Liver (tissue), 9 donors: ENCODE measurements around the gene AHSG. TPM values are rescaled to one million over a fixed set of nuclear protein-coding genes. Genes with fewer than 3 reads are reported as not detected.

Experiments used
- DNase-seq: peaks from one replicate; pipeline ENCODE4 v3.0.0-alpha.2; 2017; ENCODE audit warnings: low spot score
- H3K27ac ChIP-seq, 2 donors: one replicate each; pipeline ENCODE4 v1.7.0; 2013; ENCODE audit warnings: inconsistent platforms in 2 of 2, low read length in 2 of 2, control low read depth in 1 of 2, low read depth in 1 of 2, mild to moderate bottlenecking in 1 of 2
- H3K27me3 ChIP-seq, 4 donors: one replicate each; pipeline versions ENCODE4 v1.6.1 to v1.7.0; 2013; ENCODE audit warnings: low read length in 3 of 4, inconsistent platforms in 1 of 4, mild to moderate bottlenecking in 1 of 4, moderate library complexity in 1 of 4; ENCODE audit not compliant: control insufficient read depth in 4 of 4, insufficient read depth in 4 of 4
- H3K36me3 ChIP-seq, 4 donors: one replicate each; pipeline versions ENCODE4 v1.6.1 to v1.7.0; 2013; ENCODE audit warnings: low read length in 3 of 4, mild to moderate bottlenecking in 3 of 4, low read depth in 1 of 4, moderate library complexity in 1 of 4; ENCODE audit not compliant: control insufficient read depth in 4 of 4, insufficient read depth in 3 of 4
- H3K4me1 ChIP-seq, 4 donors: one replicate each; pipeline versions ENCODE4 v1.6.1 to v1.7.0; 2013; ENCODE audit warnings: low read length in 3 of 4, mild to moderate bottlenecking in 3 of 4, moderate library complexity in 1 of 4; ENCODE audit not compliant: control insufficient read depth in 4 of 4, insufficient read depth in 4 of 4
- H3K4me3 ChIP-seq, 3 donors: one replicate each; pipeline versions ENCODE4 v1.6.1 to v1.7.0; 2013; ENCODE audit warnings: low read length in 3 of 3, control low read depth in 1 of 3, low read depth in 1 of 3, mild to moderate bottlenecking in 1 of 3
- H3K9ac ChIP-seq, 2 donors: one replicate each; pipeline ENCODE4 v1.7.0; 2013; ENCODE audit warnings: low read length in 2 of 2, mild to moderate bottlenecking in 2 of 2, moderate library complexity in 2 of 2, control low read depth in 1 of 2, low read depth in 1 of 2
- H3K9me3 ChIP-seq, 4 donors: one replicate each; pipeline versions ENCODE4 v1.6.1 to v1.7.0; 2013; ENCODE audit warnings: low read length in 3 of 4; ENCODE audit not compliant: control insufficient read depth in 4 of 4
- ATF3 ChIP-seq: IDR thresholded peaks from 2 replicates; pipeline ENCODE4 v1.6.1; 2016; ENCODE audit warnings: antibody characterized with exemption
- CTCF ChIP-seq: fragments of 150-350 bp; IDR thresholded peaks from 2 replicates; pipeline ENCODE4 v1.5.1; 2017; ENCODE audit warnings: improper control_type of control experiment, low read depth, low read length; ENCODE audit not compliant: missing input control
- EGR1 ChIP-seq, 2 donors: IDR thresholded peaks; 2 replicates each; pipeline ENCODE4 v1.6.1; 2016 to 2018; ENCODE audit warnings: antibody characterized with exemption in 2 of 2, low read depth in 2 of 2
- FOXA1 ChIP-seq: IDR thresholded peaks from 2 replicates; pipeline ENCODE4 v1.6.1; 2016; ENCODE audit warnings: antibody characterized with exemption
- FOXA2 ChIP-seq: IDR thresholded peaks from 2 replicates; pipeline ENCODE4 v1.6.1; 2016; ENCODE audit warnings: antibody characterized with exemption
- GABPA ChIP-seq, 2 donors: IDR thresholded peaks in 1 of 2; conservative IDR thresholded peaks in 1 of 2; 2 replicates each; pipeline ENCODE4 v1.6.1; 2016; ENCODE audit warnings: antibody characterized with exemption in 2 of 2, mild to moderate bottlenecking in 1 of 2, moderate library complexity in 1 of 2
- HNF4A ChIP-seq, 2 donors: conservative IDR thresholded peaks; 2 replicates each; pipeline ENCODE4 v1.6.1; 2016; ENCODE audit warnings: antibody characterized with exemption in 2 of 2, mild to moderate bottlenecking in 2 of 2
- HNF4G ChIP-seq: IDR thresholded peaks from 2 replicates; pipeline ENCODE4 v1.6.1; 2016; ENCODE audit warnings: antibody characterized with exemption
- JUND ChIP-seq, 2 donors: IDR thresholded peaks; 2 replicates each; pipeline ENCODE4 v1.6.1; 2016; ENCODE audit warnings: antibody characterized with exemption in 2 of 2
- MAX ChIP-seq: IDR thresholded peaks from 2 replicates; pipeline ENCODE4 v1.6.1; 2016; ENCODE audit warnings: antibody characterized with exemption
- NR2F2 ChIP-seq: IDR thresholded peaks from 2 replicates; pipeline ENCODE4 v1.6.1; 2016; ENCODE audit warnings: antibody characterized with exemption
- RAD21 ChIP-seq, 2 donors: IDR thresholded peaks; 2 replicates each; pipeline ENCODE4 v1.6.1; 2016; ENCODE audit warnings: antibody characterized with exemption in 2 of 2, mild to moderate bottlenecking in 2 of 2
- REST ChIP-seq: IDR thresholded peaks from 2 replicates; pipeline ENCODE4 v1.6.1; 2016; ENCODE audit warnings: antibody characterized with exemption, mild to moderate bottlenecking
- RXRA ChIP-seq, 2 donors: IDR thresholded peaks; 2 replicates each; pipeline ENCODE4 v1.6.1; 2017 to 2018; ENCODE audit warnings: antibody characterized with exemption in 2 of 2, mild to moderate bottlenecking in 1 of 2
- SP1 ChIP-seq: IDR thresholded peaks from 2 replicates; pipeline ENCODE4 v1.6.1; 2018; ENCODE audit warnings: antibody characterized with exemption, mild to moderate bottlenecking
- TAF1 ChIP-seq: conservative IDR thresholded peaks from 2 replicates; pipeline ENCODE4 v1.6.1; 2016; ENCODE audit warnings: antibody characterized with exemption, mild to moderate bottlenecking
- YY1 ChIP-seq: IDR thresholded peaks from 2 replicates; pipeline ENCODE4 v1.6.1; 2016; ENCODE audit warnings: antibody characterized with exemption, mild to moderate bottlenecking
- ZBTB33 ChIP-seq: IDR thresholded peaks from 2 replicates; pipeline ENCODE4 v1.6.1; 2016; ENCODE audit warnings: antibody characterized with exemption
- WGBS: extraction: QIAGEN DNeasy Blood & Tissue Kit; methylation state at CpG from one replicate; pipeline ENCODE4 v1.1.7; 2013; 5-methylcytosine and 5-hydroxymethylcytosine counted together
- polyA plus RNA-seq, 2 donors: library from polyadenylated mRNA; stranded (reverse) in 1 of 2; unstranded in 1 of 2; fragments of 200-250 nt in 1 of 2; fragments of >200 nt in 1 of 2; fragmentation: Nextera tagmentation in 1 of 2; extraction: Ambion mirVana in 1 of 2; gene quantifications; one replicate each; pipeline versions ENCODE4 v1.2.1 to v1.2.3, GENCODE V29; 2013 to 2015
- total RNA-seq, 2 donors: library from RNA; depleted of rRNA; stranded (reverse); fragments of >200 nt; gene quantifications; one replicate each; pipeline ENCODE4 v1.2.3, GENCODE V29; 2014
- donor health status: healthy.
- donor health status: healthy.
- donor health status: healthy.
- donor health status: healthy.
- donor health status: healthy.

AHSG gene
- total and polyA plus RNA-seq, 4 donors, result 965 to 4,470 (median 2,050) TPM

- DNase-seq, result no peak
- Histone ChIP-seq H3K27ac (no peak overlapping the region), H3K4me1 (no peaks in the 10 kb centered on the region), H3K4me3 (no peak overlapping the region), H3K9me3 (no peaks in the 10 kb centered on the region), H3K27me3 (no peaks in the 10 kb centered on the region), H3K36me3 (peaks cover 14 to 72% (median 63%) of the 10 kb centered on the region in 4 donors), H3K9ac (no peak overlapping the region)
- 97% methylated on average over 6 of the region's 6 CpGs for WGBS
- no peak for TF ChIP-seq ATF3
- no peak for TF ChIP-seq CTCF
- no peak for TF ChIP-seq YY1
- TF ChIP-seq RAD21 (IDR thresholded peaks at IDR 0.05), result no peak
- TF ChIP-seq ZBTB33, result no peak
- no peak for TF ChIP-seq RXRA (IDR thresholded peaks at IDR 0.05)
- TF ChIP-seq MAX, result no peak
- no peak for TF ChIP-seq GABPA (IDR thresholded peaks at IDR 0.05 in 1 of 2, conservative IDR thresholded peaks at IDR 0.05 in 1 of 2)
- TF ChIP-seq TAF1, result no peak
- TF ChIP-seq NR2F2, result no peak
- TF ChIP-seq JUND (IDR thresholded peaks at IDR 0.05), result no peak
Observed at GRCh38 chr3:186582541-186582940, 30.3 kb upstream of the AHSG start.

GRCh38 chr3:186583831-186584230 is 29.0 kb upstream of the AHSG start:
- Histone ChIP-seq H3K4me3 (no peak overlapping the region), H3K9me3 (no peaks in the 10 kb centered on the region), H3K4me1 (no peaks in the 10 kb centered on the region), H3K36me3 (peaks cover 14 to 67% (median 55%) of the 10 kb centered on the region in 4 donors), H3K27ac (no peak overlapping the region), H3K9ac (no peak overlapping the region), H3K27me3 (no peaks in the 10 kb centered on the region)
- no peak for TF ChIP-seq TAF1
- TF ChIP-seq FOXA2, result no peak
- no peak for TF ChIP-seq JUND (IDR thresholded peaks at IDR 0.05)
- TF ChIP-seq RAD21 (IDR thresholded peaks at IDR 0.05), result no peak
- TF ChIP-seq HNF4G, result no peak
- TF ChIP-seq HNF4A (conservative IDR thresholded peaks at IDR 0.05), result no peak
- no peak for TF ChIP-seq EGR1 (IDR thresholded peaks at IDR 0.05; ENCODE audit: low read depth in 2 of 2)
- TF ChIP-seq YY1, result no peak
- no peak for TF ChIP-seq SP1
- no peak for TF ChIP-seq ZBTB33
- no peak for TF ChIP-seq GABPA (IDR thresholded peaks at IDR 0.05 in 1 of 2, conservative IDR thresholded peaks at IDR 0.05 in 1 of 2)
- no peak for TF ChIP-seq MAX
- no peak for TF ChIP-seq REST
- TF ChIP-seq FOXA1, result no peak
- no peak for TF ChIP-seq RXRA (IDR thresholded peaks at IDR 0.05)
- TF ChIP-seq NR2F2, result no peak
- TF ChIP-seq ATF3, result no peak
- no peak for TF ChIP-seq CTCF
- 84% methylated on average over 5 of the region's 5 CpGs for WGBS
- DNase-seq, result no peak
